Activated T-cell treated with anti-CD3 and anti-CD28 coated beads for 48 hours (primary cell): Measurements from ENCODE around the gene RPRD1A.
"Not testable (repeated sequence)": the region's sequence is repeated elsewhere in the genome, so short reads cannot be mapped to it uniquely, and the experiment has no call there.

ENCODE experiments used
- DNase-seq: peaks from one replicate; pipeline ENCODE4 v3.0.0-alpha.2; 2020; ENCODE audit warnings: low read depth

Gene RPRD1A

GRCh38 chr18:36078751-36079529, 11.6 kb upstream of the RPRD1A start:
- no peak for DNase-seq

- DNase-seq = not testable (repeated sequence)
These were observed 10.4 kb upstream of the RPRD1A start for GRCh38 chr18:36077764-36078163.

- no peak for DNase-seq
These were observed 8.7 kb upstream of the RPRD1A start for GRCh38 chr18:36075862-36076587.

DNA sequence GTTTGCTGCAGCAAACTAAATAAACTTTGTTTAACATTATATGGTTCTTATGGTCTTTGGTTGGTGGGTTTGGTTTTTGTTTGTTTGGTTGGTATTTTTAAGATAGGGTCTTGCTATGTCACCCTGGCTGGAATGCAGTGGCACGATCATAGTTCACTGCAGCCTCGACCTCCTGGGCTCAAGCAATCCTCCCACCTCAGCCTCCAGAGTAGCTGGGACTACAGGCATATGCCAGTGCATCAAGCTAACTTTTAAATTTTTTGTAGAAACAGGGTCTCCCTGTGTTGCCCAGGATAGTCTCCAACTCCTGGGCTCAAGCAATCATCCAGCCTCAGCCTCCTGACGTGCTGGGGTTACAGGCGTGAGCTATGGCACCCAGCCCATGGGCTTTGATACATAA, 7.1 kb upstream of the RPRD1A start:
- no peak for DNase-seq

DNA sequence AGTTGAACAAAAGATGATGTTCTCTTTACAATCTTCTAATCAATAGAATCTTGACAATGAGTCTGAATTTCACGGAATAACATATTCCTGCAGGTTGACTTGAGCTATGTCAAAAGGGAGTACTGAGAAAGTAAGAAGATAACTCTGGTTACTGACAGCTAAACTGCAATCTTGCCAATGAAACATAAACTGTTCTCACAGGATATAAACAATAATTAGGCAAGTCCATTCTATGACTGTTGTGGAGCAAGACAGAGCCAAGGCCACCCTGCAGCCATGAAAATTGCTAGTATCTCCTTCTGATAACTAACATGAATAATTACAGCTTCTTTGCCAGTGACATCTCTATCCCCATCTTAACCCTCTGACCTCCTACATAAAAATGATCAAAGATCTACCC, 6.3 kb upstream of the RPRD1A start:
- no peak for DNase-seq

GRCh38 chr18:36072406-36072805, 5.0 kb upstream of the RPRD1A start:
- not testable (repeated sequence) for DNase-seq

- DNase-seq = no peak
These were observed 689 bp downstream of the RPRD1A start for GRCh38 chr18:36066686-36067054.

- no peak for DNase-seq
These were observed 1.4 kb downstream of the RPRD1A start for GRCh38 chr18:36066001-36066400.

- not testable (repeated sequence) for DNase-seq
These were observed 2.6 kb downstream of the RPRD1A start for GRCh38 chr18:36064809-36065079.

- no peak for DNase-seq
These were observed 3.1 kb downstream of the RPRD1A start for GRCh38 chr18:36064027-36064808.

GRCh38 chr18:36058674-36059073, 8.7 kb downstream of the RPRD1A start:
- DNase-seq = no peak

DNA sequence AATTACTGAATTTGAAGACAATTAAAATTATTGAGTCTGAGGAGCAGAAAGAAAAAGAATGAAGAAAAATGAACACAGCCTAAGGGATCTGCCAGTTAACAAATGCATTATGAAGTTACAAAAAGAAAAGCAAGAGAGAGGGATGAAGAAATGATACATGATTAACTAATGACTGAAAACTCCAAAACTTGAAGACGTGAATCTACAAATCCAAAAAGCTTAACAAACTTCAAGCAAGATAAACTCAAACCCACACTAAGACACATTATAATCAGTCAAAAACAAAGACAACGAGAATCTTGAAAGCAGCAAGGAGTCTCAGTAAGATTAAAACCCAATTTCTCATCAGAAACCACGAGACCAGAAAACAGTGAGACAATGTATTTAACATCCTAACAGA, 15.6 kb downstream of the RPRD1A start:
- DNase-seq = no peak

DNA sequence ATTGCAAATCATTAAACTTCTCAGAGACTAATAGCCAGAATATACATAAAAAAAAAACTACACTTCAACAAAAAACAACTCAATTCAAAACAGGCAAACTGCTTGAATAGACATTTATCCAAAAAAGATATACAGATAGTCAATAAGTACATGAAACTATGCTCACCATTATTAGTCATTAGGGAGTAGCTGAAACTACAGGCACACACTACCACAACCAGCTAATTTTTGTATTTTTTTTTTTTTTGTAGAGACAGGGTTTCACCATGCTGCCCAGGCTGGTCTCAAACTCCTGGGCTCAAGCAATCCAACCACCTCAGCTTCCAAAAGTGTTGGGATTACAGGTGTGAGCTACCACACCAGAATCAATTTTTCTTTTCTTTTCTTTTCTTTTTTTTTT, 16.9 kb downstream of the RPRD1A start:
- no peak for DNase-seq

DNA sequence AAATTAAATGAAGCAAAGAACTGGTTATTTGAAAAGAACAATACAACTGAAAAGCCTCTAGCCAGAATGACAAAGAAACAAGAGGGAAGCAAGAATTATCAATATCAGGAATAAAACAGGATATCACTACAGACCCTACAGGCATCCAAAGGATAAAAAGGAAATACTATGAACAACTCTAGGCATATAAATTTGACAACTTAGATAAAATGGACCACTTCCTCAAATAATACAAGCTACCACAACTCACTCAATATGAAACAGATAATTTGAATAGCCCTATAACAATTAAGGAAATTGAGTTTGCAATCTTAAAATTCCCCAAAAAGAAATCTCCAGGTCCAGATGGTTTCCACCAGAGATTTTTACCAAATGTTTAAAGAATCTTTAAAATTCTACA, 19.8 kb downstream of the RPRD1A start:
- no peak for DNase-seq

DNA sequence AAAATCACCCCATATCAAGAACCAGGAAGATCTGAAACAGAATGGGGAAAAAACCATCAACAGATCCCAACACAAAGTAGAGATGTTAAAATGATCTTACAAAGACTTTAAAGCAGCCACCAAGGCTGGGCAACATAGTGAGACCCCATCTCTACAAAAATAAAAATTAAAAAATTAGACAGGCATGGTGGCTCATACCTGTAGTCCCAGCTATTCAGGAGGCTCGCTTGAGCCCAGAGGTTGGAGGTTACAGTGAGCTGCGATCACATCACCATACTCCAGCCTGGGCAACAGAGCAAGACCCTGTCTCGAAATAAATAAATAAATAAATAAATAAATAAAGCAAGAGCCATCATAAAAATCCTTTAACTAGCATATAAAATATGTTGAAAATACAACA, 20.5 kb downstream of the RPRD1A start:
- DNase-seq = no peak

- DNase-seq = no peak
These were observed 21.9 kb downstream of the RPRD1A start for GRCh38 chr18:36045241-36045991.

GRCh38 chr18:36043153-36043552, 24.2 kb downstream of the RPRD1A start:
- no peak for DNase-seq

DNA sequence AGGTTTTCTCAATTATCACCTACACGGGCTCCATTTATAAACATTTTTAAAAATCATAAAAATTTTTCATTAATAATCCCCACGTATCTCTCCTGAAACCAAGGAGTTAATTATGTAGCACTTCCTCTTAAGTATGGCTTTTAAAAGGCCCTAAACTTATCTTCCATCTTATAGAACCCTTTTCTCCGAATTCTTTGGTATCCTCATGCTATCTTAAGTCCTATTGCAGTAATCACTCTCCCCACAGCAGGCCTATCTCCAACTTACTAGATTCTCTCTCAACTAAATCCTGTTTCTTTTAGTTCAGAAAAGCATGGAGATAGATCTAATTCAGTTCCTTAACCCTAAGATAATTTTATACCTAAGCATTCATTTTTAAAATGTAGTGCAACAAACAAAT, 26.2 kb downstream of the RPRD1A start:
- no peak for DNase-seq

GRCh38 chr18:36038102-36038663, 29.2 kb downstream of the RPRD1A start:
- no peak for DNase-seq

DNA sequence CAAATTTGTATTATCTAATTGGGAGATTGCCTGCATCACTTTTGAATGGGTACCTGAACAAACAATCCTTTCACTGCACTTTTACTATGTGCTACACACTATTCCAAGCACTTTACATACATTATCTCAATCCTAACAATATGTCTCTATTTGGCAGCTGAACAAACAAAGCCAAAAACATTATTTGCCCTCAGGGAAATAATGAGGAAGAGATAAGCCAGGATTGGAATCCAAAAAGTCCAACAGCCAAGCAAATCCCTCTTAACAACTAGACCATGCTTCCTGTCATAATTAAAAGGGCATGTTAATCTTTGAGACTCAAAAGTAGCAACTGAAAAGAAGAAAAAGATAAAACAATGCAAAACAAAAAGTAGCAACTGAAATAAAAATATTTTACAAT, 32.1 kb downstream of the RPRD1A start:
- no peak for DNase-seq

- no peak for DNase-seq
These were observed 33.0 kb downstream of the RPRD1A start for GRCh38 chr18:36034299-36034895.

GRCh38 chr18:36031903-36032302, 35.5 kb downstream of the RPRD1A start:
- DNase-seq = no peak
